H1 (cell line): Measurements from ENCODE around the gene MTFR1L. TPM values are rescaled to one million over a fixed set of nuclear protein-coding genes. Genes with fewer than 3 reads are reported as not detected.

Experiments used
- CTCF ChIA-PET: fragments of 300-600 bp; sonication (Branson Sonifier 250); formaldehyde crosslinking; loops from one replicate; lab custom pipeline; 2021; ENCODE audit not compliant: partially characterized antibody; lab: Charles Lee
- POLR2A ChIA-PET: fragments of 300-600 bp; sonication (Branson Sonifier 250); formaldehyde crosslinking; loops from one replicate; lab custom pipeline; 2021; ENCODE audit warnings: inconsistent platforms; ENCODE audit not compliant: partially characterized antibody; lab: Charles Lee
- DNase-seq, 2 experiments: peaks; one replicate each; pipeline versions ENCODE4 v3.0.0 to v3.0.0-alpha.2; 2010 to 2022; ENCODE audit warnings: low spot score in 2 of 2, low read depth in 1 of 2, mixed read lengths in 1 of 2
- FAIRE-seq: peaks from 2 replicates; lab custom pipeline; 2011; peaks lifted over from hg19 to GRCh38; lab: Jason Lieb, UNC
- H2AFZ ChIP-seq: 2 replicates; pipeline ENCODE4 v1.8.1; 2012; ENCODE audit warnings: low read length, inconsistent platforms
- H2AK5ac ChIP-seq: 2 replicates; pipeline ENCODE4 v1.6.1; 2013; ENCODE audit warnings: low read depth, low read length
- H2BK120ac ChIP-seq: replicated peaks from 2 replicates; pipeline ENCODE3; 2013; ENCODE audit warnings: low read depth, low read length, inconsistent platforms
- H2BK12ac ChIP-seq: 2 replicates; pipeline ENCODE4 v1.6.1; 2013; ENCODE audit warnings: low read depth, low read length
- H2BK15ac ChIP-seq: 2 replicates; pipeline ENCODE4 v1.6.1; 2013; ENCODE audit warnings: low read length
- H2BK20ac ChIP-seq: 2 replicates; pipeline ENCODE4 v1.6.1; 2013; ENCODE audit warnings: low read length
- H2BK5ac ChIP-seq: 2 replicates; pipeline ENCODE4 v1.6.1; 2013; ENCODE audit warnings: low read depth, low read length
- H3K14ac ChIP-seq: 2 replicates; pipeline ENCODE4 v1.6.1; 2013; ENCODE audit warnings: inconsistent platforms; ENCODE audit not compliant: insufficient read length
- H3K18ac ChIP-seq: 2 replicates; pipeline ENCODE4 v1.6.1; 2013; ENCODE audit warnings: low read length; ENCODE audit errors: extremely low read depth
- H3K23ac ChIP-seq: 2 replicates; pipeline ENCODE4 v1.6.1; 2013; ENCODE audit warnings: inconsistent platforms; ENCODE audit not compliant: insufficient read length
- H3K23me2 ChIP-seq: 2 replicates; pipeline ENCODE4 v1.6.1; 2013; ENCODE audit warnings: low read depth, low read length
- H3K27ac ChIP-seq: 2 replicates; pipeline ENCODE4 v1.6.1; 2011; ENCODE audit warnings: low read depth, low read length, inconsistent platforms
- H3K27me3 ChIP-seq, 4 experiments: replicated peaks in 1 of 4; 1 replicate in 1 of 4; 2 replicates in 3 of 4; pipeline versions ENCODE4 v1.6.1 to v1.8.1; 2011 to 2013; ENCODE audit warnings: low read length in 3 of 4, mild to moderate bottlenecking in 3 of 4, inconsistent platforms in 2 of 4, mixed read lengths in 2 of 4, moderate library complexity in 1 of 4; ENCODE audit not compliant: control insufficient read depth in 3 of 4, insufficient read depth in 3 of 4; ENCODE audit errors: extremely low read depth in 1 of 4
- H3K36me3 ChIP-seq, 4 experiments: 2 replicates each; pipeline versions ENCODE4 v1.6.1 to v1.8.1; 2011 to 2013; ENCODE audit warnings: mild to moderate bottlenecking in 4 of 4, low read length in 3 of 4, moderate library complexity in 2 of 4, control low read depth in 1 of 4, inconsistent platforms in 1 of 4; ENCODE audit not compliant: insufficient read depth in 4 of 4, control insufficient read depth in 2 of 4
- H3K4ac ChIP-seq: replicated peaks from 2 replicates; pipeline ENCODE3; 2013; ENCODE audit warnings: low read length, low read depth, mixed read lengths, inconsistent platforms; ENCODE audit not compliant: insufficient read length
- H3K4me1 ChIP-seq, 4 experiments: replicated peaks in 1 of 4; 1 replicate in 1 of 4; 2 replicates in 3 of 4; pipeline versions ENCODE4 v1.6.1 to v1.8.1; 2011 to 2013; ENCODE audit warnings: low read length in 3 of 4, inconsistent platforms in 2 of 4, mixed read lengths in 1 of 4; ENCODE audit not compliant: insufficient read depth in 4 of 4, control insufficient read depth in 3 of 4
- H3K4me2 ChIP-seq, 2 experiments: 2 replicates each; pipeline versions ENCODE4 v1.6.1 to v1.8.1; 2011 to 2013; ENCODE audit warnings: low read depth in 2 of 2, low read length in 2 of 2, control low read depth in 1 of 2, inconsistent platforms in 1 of 2, mild to moderate bottlenecking in 1 of 2; ENCODE audit not compliant: insufficient read depth in 1 of 2
- H3K4me3 ChIP-seq, 4 experiments: fragments of 200-600, 300-600 bp in 1 of 4; sonication (generic), shearing (Covaris generic), sonication (Bioruptor Twin) in 1 of 4; 2 replicates each; pipeline versions ENCODE4 v1.5.1 to v1.8.1; 2011 to 2016; ENCODE audit warnings: low read length in 4 of 4, low read depth in 3 of 4, control low read depth in 2 of 4, inconsistent platforms in 2 of 4, mild to moderate bottlenecking in 2 of 4, mixed read lengths in 1 of 4, moderate library complexity in 1 of 4; ENCODE audit not compliant: insufficient read depth in 2 of 4; ENCODE audit errors: extremely low read depth in 1 of 4
- H3K56ac ChIP-seq: replicated peaks from 2 replicates; pipeline ENCODE3; 2013; ENCODE audit warnings: low read depth, mild to moderate bottlenecking, mixed read lengths, low read length, inconsistent platforms; ENCODE audit not compliant: insufficient read length
- H3K79me1 ChIP-seq: 2 replicates; pipeline ENCODE4 v1.6.1; 2013; ENCODE audit warnings: low read depth, low read length, control low read depth
- H3K79me2 ChIP-seq, 2 experiments: 2 replicates each; pipeline versions ENCODE4 v1.6.1 to v1.8.1; 2012 to 2013; ENCODE audit warnings: low read length in 2 of 2, mild to moderate bottlenecking in 2 of 2, inconsistent platforms in 1 of 2; ENCODE audit not compliant: insufficient read depth in 2 of 2, control insufficient read depth in 1 of 2
- H3K9ac ChIP-seq, 4 experiments: replicated peaks in 1 of 4; 1 replicate in 1 of 4; 2 replicates in 3 of 4; pipeline versions ENCODE4 v1.6.1 to v1.8.1; 2011 to 2013; ENCODE audit warnings: low read depth in 3 of 4, low read length in 3 of 4, control low read depth in 2 of 4, mild to moderate bottlenecking in 2 of 4, moderate library complexity in 2 of 4, inconsistent platforms in 1 of 4; ENCODE audit errors: extremely low read depth in 1 of 4
- H3K9me3 ChIP-seq, 2 experiments: 2 replicates each; pipeline versions ENCODE4 v1.6.1 to v1.8.1; 2012 to 2013; ENCODE audit warnings: mild to moderate bottlenecking in 2 of 2, moderate library complexity in 2 of 2, control low read depth in 1 of 2, inconsistent platforms in 1 of 2, low read depth in 1 of 2, low read length in 1 of 2, mixed read lengths in 1 of 2; ENCODE audit not compliant: insufficient read depth in 2 of 2
- H4K20me1 ChIP-seq, 2 experiments: replicated peaks in 1 of 2; 2 replicates each; pipeline versions ENCODE3 to v1.8.1; 2011 to 2013; ENCODE audit warnings: inconsistent platforms in 2 of 2, low read length in 2 of 2, mild to moderate bottlenecking in 1 of 2; ENCODE audit not compliant: insufficient read depth in 2 of 2, control insufficient read depth in 1 of 2
- H4K5ac ChIP-seq: 2 replicates; pipeline ENCODE4 v1.6.1; 2013; ENCODE audit warnings: low read length, low read depth, mixed read lengths, inconsistent platforms; ENCODE audit not compliant: insufficient read length
- H4K8ac ChIP-seq: 2 replicates; pipeline ENCODE4 v1.8.0; 2013; ENCODE audit warnings: mild to moderate bottlenecking, moderate library complexity, low read length, inconsistent platforms; ENCODE audit not compliant: insufficient read depth; ENCODE audit errors: extremely low read depth
- H4K91ac ChIP-seq: replicated peaks from 2 replicates; pipeline ENCODE3; 2013; ENCODE audit warnings: low read length, mixed read lengths, inconsistent platforms; ENCODE audit not compliant: insufficient read length
- ATF3 ChIP-seq: IDR thresholded peaks from 2 replicates; pipeline ENCODE4 v1.6.1; 2011; ENCODE audit warnings: low read depth, mild to moderate bottlenecking, low read length; ENCODE audit not compliant: insufficient read depth
- EP300 ChIP-seq, 2 experiments: IDR thresholded peaks; 1 replicate in 1 of 2; 2 replicates in 1 of 2; pipeline ENCODE4 v1.6.1; 2011 to 2012; ENCODE audit warnings: low read depth in 2 of 2, low read length in 2 of 2, mild to moderate bottlenecking in 2 of 2, borderline replicate concordance in 1 of 2, inconsistent platforms in 1 of 2, moderate library complexity in 1 of 2
- NRF1 ChIP-seq: IDR thresholded peaks from 2 replicates; pipeline ENCODE4 v1.6.1; 2011; ENCODE audit warnings: mild to moderate bottlenecking, low read depth, low read length, improper control_type of control experiment
- POLR2A ChIP-seq, 2 experiments: IDR thresholded peaks; 1 replicate in 1 of 2; 2 replicates in 1 of 2; pipeline ENCODE4 v1.6.1; 2011; ENCODE audit warnings: low read depth in 2 of 2, low read length in 2 of 2, mild to moderate bottlenecking in 2 of 2; ENCODE audit errors: control extremely low read depth in 1 of 2
- POLR2AphosphoS5 ChIP-seq: IDR thresholded peaks from 2 replicates; pipeline ENCODE4 v1.6.1; 2011; ENCODE audit warnings: low read depth, low read length
- RAD21 ChIP-seq, 2 experiments: IDR thresholded peaks in 1 of 2; conservative IDR thresholded peaks in 1 of 2; 2 replicates each; pipeline ENCODE4 v1.6.1; 2011; ENCODE audit warnings: low read depth in 2 of 2, low read length in 2 of 2, improper control_type of control experiment in 1 of 2, inconsistent platforms in 1 of 2, mild to moderate bottlenecking in 1 of 2, moderate library complexity in 1 of 2
- WGBS, 2 experiments: shearing (Covaris generic) in 1 of 2; methylation state at CpG; one replicate each; pipeline versions ENCODE4 v1.1.6 to v1.1.7; 2013 to 2015; ENCODE audit warnings: low lambda C conversion rate in 2 of 2, mixed read lengths in 2 of 2, inconsistent platforms in 1 of 2, low coverage in 1 of 2, missing lambda C conversion rate in 1 of 2; ENCODE audit not compliant: insufficient replicate concordance in 2 of 2, insufficient coverage in 1 of 2, insufficient read length in 1 of 2; ENCODE audit errors: extremely low coverage in 1 of 2, missing lambda C conversion rate in 1 of 2; 5-methylcytosine and 5-hydroxymethylcytosine counted together
- polyA plus RNA-seq, 7 experiments: library from polyadenylated mRNA; depleted of rRNA in 3 of 7; stranded (reverse) in 5 of 7; unstranded in 2 of 7; fragments of >200 nt in 5 of 7; fragments of 200-250 nt in 2 of 7; gene quantifications; 1 replicate in 5 of 7; 2 replicates in 1 of 7; 4 replicates in 1 of 7; pipeline versions ENCODE4 v1.2.1 to v1.2.3, GENCODE V29; 2011 to 2013; ENCODE audit warnings: missing spikeins in 2 of 7, mixed read lengths in 2 of 7
- total RNA-seq: library from RNA; stranded (reverse); fragmentation: NEBNext Ultra II Directional; extraction: Animal tissue kit (Norgen Biotek cat#: 25700); gene quantifications from 2 replicates; pipeline ENCODE4 v1.2.1, GENCODE V29; 2021

Gene MTFR1L
- total and polyA plus RNA-seq, 2 of the 8 experiments (the other 6 are each of a cell fraction or from before 2014, with no cell fraction given): 20.8 to 23.1 TPM

GRCh38 chr1:25825605-25826004 lies 5.9 kb downstream of the MTFR1L start:
- H3K4me1 ChIP-seq: peaks cover 3 to 12% (median 6%) of the 10 kb centered on the region in 4 experiments; a peak in 5 of 7 replicates
- H2BK5ac ChIP-seq: no peak overlapping the region
- H3K18ac ChIP-seq: no peak overlapping the region
- ChIA-PET POLR2A (interaction anchor here (0.7 to 1.8 kb wide), 4 partner anchors 20 to 210 kb away, joined by 3 read pairs; partner anchors contain the start of gene PAFAH2), CTCF (interaction anchor here (0.6 to 2.7 kb wide), 2 partner anchors 69 to 71 kb away, joined by 3 to 8 read pairs; no protein-coding TSS in a partner anchor)
- H2AFZ ChIP-seq: no peak overlapping the region
- H3K4me2 ChIP-seq: no peak overlapping the region
- no peak overlapping the region for H3K27ac ChIP-seq
- no peak overlapping the region for H2BK120ac ChIP-seq
- no peak overlapping the region; a peak in 1 of 7 replicates for H3K9ac ChIP-seq
- H3K23me2 ChIP-seq: peaks cover 5% of the 10 kb centered on the region; the same call in 1 of the 2 replicates
- no peak overlapping the region for H3K4me3 ChIP-seq
- WGBS, 2 experiments: 86% methylated on average over 2 of the region's 2 CpGs; no CpG with 5 or more reads in 1 of the 2 experiments
- FAIRE-seq (no peak), DNase-seq (no peak)
- H3K9me3 ChIP-seq: no peaks in the 10 kb centered on the region
- H2BK20ac ChIP-seq: no peak overlapping the region
- no peak overlapping the region for H4K91ac ChIP-seq
- no peak overlapping the region for H3K23ac ChIP-seq
- peaks cover 6% of the 10 kb centered on the region; the same call in 1 of the 2 replicates for H3K79me1 ChIP-seq
- H4K5ac ChIP-seq: no peak overlapping the region
- H3K14ac ChIP-seq: no peak overlapping the region
- H2BK15ac ChIP-seq: no peak overlapping the region
- peaks cover 0 to 6% (median 2%) of the 10 kb centered on the region in 4 experiments; a peak in 4 of 7 replicates for H3K27me3 ChIP-seq
- no peak overlapping the region for H4K8ac ChIP-seq
- H2BK12ac ChIP-seq: no peak overlapping the region
- H3K36me3 ChIP-seq: peaks cover 7 to 30% (median 22%) of the 10 kb centered on the region in 4 experiments
- H3K4ac ChIP-seq: no peak overlapping the region
- TF ChIP-seq POLR2A (IDR thresholded peaks at IDR 0.05; ENCODE audit: control extremely low read depth in 1 of 2, low read depth in 2 of 2, low read length in 2 of 2) (no peak), POLR2AphosphoS5 (no peak), RAD21 (IDR thresholded peaks at IDR 0.05 in 1 of 2, conservative IDR thresholded peaks at IDR 0.05 in 1 of 2; ENCODE audit: low read depth in 2 of 2, low read length in 2 of 2) (no peak), NRF1 (no peak), ATF3 (no peak), EP300 (IDR thresholded peaks at IDR 0.05; ENCODE audit: borderline replicate concordance in 1 of 2, low read depth in 2 of 2, low read length in 2 of 2) (no peak)
- H4K20me1 ChIP-seq: peaks cover 11 to 13% of the 10 kb centered on the region in 2 experiments
- H3K79me2 ChIP-seq: peaks cover 0 to 3% of the 10 kb centered on the region in 2 experiments; a peak in 1 of 4 replicates
- no peak overlapping the region for H2AK5ac ChIP-seq
- H3K56ac ChIP-seq: no peak overlapping the region
